ENCODE measurements around the gene KRT78. TPM values are rescaled to one million over a fixed set of nuclear protein-coding genes. Genes with fewer than 3 reads are reported as not detected.

KRT78 gene
- total RNA-seq, 1 donor, result not detected

DNA sequence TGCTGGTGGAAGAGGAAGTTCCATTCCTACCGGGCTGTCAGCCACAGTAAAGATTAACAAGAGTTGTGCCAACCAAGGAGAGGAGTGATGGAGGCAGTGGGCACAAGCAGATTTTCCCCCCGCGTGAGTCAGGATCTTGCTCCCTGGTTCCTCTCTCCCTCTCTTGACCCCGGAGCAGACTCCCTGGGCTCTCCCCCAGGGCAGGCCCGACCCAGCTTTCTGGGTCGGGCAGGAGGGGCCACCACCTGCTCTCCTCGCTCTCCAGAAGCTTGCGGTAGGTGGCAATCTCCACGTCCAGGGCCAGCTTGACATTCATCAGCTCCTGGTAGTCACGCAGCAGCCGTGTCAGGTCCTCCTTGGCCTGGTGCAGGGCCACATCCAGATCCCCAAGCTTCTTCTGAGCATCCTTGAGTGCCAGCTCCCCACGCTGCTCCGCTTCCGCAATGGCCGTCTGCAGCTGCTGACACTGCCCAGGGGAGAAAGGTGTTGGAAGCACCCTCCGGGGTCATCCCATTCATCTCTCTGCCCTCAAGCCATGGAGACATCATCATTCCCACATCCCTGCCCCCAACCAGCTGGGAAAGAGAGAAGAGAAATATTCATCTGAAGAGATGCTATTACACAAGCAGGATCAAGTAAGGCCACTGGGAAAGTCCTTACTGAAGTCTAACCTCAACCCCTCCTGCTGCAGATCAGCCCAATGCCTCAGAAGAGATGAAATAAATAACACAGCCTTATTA is 25.9 kb downstream of the KRT78 start:
- DNase-seq (ENCODE audit: low read depth), result no peak
- no peak overlapping the region for H3K4me3 ChIP-seq (ENCODE audit: low read depth, low read length)
- TF ChIP-seq CTCF (IDR thresholded peaks at IDR 0.05; ENCODE audit: insufficient read depth, low read length), result no peak

GRCh38 chr12:52821826-52822660 is 26.8 kb downstream of the KRT78 start:
- peak; percentile 16 for DNase-seq (ENCODE audit: low read depth)
- TF ChIP-seq CTCF (IDR thresholded peaks at IDR 0.05; ENCODE audit: insufficient read depth, low read length), result no peak
- no peak overlapping the region for H3K4me3 ChIP-seq (ENCODE audit: low read depth, low read length)

- TF ChIP-seq CTCF (IDR thresholded peaks at IDR 0.05; ENCODE audit: insufficient read depth, low read length), result no peak
- DNase-seq (ENCODE audit: low read depth), result no peak
- H3K4me3 ChIP-seq (ENCODE audit: low read depth, low read length), result no peak overlapping the region
Measured at GRCh38 chr12:52821071-52821730, 27.6 kb downstream of the KRT78 start.

DNA sequence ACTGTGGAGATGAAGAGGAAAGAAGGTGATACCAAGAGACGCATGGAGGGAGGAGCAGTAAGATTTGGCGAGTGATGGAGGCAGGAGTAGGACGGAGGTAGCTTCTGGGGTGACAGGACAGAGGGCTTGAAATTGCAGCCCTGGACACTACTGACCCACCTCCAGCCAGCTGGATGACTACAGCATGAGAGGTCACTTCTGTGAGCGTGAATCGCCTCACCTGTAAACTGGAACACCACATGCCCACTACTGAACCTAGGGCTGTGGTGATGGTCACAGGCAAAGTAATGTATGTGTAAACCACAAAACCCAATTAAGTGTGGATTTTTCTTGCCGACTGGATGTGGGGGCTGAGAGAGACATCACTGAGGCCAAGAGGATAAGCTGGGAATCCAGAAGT is 28.3 kb downstream of the KRT78 start:
- no peak overlapping the region for H3K4me3 ChIP-seq (ENCODE audit: low read depth, low read length)
- no peak for DNase-seq (ENCODE audit: low read depth)
- no peak for TF ChIP-seq CTCF (IDR thresholded peaks at IDR 0.05; ENCODE audit: insufficient read depth, low read length)

DNA sequence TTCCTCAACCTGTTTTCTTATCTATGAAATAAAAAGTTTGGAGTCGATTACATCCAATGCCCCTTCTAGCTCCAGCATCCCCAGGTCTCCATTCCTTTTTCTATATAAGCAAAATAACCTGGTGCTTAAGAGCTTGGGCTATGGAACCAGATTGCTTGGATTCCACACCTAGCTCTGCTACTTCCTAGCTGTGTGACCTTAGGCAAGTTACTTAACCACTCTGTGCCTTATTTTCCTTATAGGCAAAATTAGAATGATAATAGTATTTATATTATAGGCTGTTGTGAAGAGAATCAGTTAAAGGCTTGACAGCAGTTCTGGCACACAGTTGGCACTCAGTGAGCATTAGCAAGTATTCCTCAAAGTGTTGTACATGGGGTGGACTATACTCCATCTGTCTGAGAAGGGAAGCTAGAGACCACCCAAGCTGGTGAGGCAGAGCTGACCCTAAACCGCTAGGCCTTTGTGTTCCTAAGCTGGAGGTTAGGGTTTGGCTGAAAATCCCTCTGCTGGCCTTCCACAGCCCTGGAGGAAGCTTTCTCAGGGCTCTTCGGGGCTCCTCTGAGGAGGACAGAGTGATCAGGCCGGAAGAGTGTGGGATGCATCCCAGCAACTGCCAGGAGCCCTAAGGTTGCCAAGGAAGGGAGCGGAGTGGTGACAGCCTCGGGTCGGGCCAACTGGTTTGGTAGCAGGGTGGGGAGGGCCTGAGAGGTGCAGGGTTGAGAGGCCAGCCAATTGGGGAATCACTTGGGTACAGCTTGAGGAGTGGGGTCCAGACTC is 28.9 kb downstream of the KRT78 start:
- DNase-seq (ENCODE audit: low read depth), result no peak
- TF ChIP-seq CTCF (IDR thresholded peaks at IDR 0.05; ENCODE audit: insufficient read depth, low read length), result no peak
- no peak overlapping the region for H3K4me3 ChIP-seq (ENCODE audit: low read depth, low read length)

- no peak for DNase-seq (ENCODE audit: low read depth)
- TF ChIP-seq CTCF (IDR thresholded peaks at IDR 0.05; ENCODE audit: insufficient read depth, low read length), result no peak
- no peak overlapping the region for H3K4me3 ChIP-seq (ENCODE audit: low read depth, low read length)
Measured at GRCh38 chr12:52818887-52819420, 29.8 kb downstream of the KRT78 start.
